Vagina (tissue), 2 donors: ENCODE data around the gene MDN1.

ENCODE experiments used
- CTCF ChIP-seq, 3 experiments: fragments of 450-650 bp in 2 of 3; fragments of 200-600 bp in 1 of 3; sonication (generic) in 1 of 3; IDR thresholded peaks; one replicate each; pipeline ENCODE4 v1.5.1; 2017 to 2019; ENCODE audit warnings: antibody characterized with exemption in 3 of 3, mild to moderate bottlenecking in 2 of 3, moderate library complexity in 2 of 3
- POLR2A ChIP-seq, 2 donors: fragments of 450-650 bp; IDR thresholded peaks; one replicate each; pipeline ENCODE4 v1.6.1; 2017; ENCODE audit warnings: antibody characterized with exemption in 2 of 2, mild to moderate bottlenecking in 2 of 2, moderate library complexity in 2 of 2
- POLR2AphosphoS5 ChIP-seq, 2 donors: sonication (generic); formaldehyde crosslinking; IDR thresholded peaks; one replicate each; pipeline ENCODE4 v1.9.0; 2017; ENCODE audit warnings: antibody characterized with exemption in 2 of 2, mild to moderate bottlenecking in 2 of 2, low read depth in 1 of 2; ENCODE audit not compliant: insufficient read depth in 1 of 2

DNA sequence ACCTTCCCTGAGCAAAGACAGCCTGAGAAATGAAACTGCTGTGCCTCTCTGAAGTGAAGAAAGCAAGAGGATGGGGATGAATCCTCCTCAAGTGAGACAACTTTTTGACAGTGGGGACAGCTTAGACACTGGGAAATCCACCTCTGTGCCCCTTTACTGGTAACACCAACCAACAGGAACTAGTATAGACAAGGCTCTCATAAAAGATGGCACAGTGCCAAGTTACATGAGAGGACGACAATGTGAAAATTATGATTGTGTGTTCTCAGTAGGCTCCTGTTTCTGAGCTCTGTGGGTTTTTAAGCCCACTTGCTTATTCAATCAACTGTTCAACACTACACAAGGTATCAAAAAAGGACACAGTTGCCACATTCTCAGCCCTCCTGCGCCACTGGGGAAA lies 139.4 kb downstream of the MDN1 start:
- TF ChIP-seq POLR2A (IDR thresholded peaks at IDR 0.05) (no peak), CTCF (IDR thresholded peaks at IDR 0.05) (no peak), POLR2AphosphoS5 (IDR thresholded peaks at IDR 0.05; ENCODE audit: insufficient read depth in 1 of 2, low read depth in 1 of 2) (no peak)
